WI38 (cell line): ENCODE measurements around the gene MARS1.

Experiments
- H3K4me3 ChIP-seq: 2 replicates; pipeline ENCODE4 v1.5.1; 2011; ENCODE audit warnings: low read depth, mild to moderate bottlenecking, control low read depth, low read length
- CTCF ChIP-seq: IDR thresholded peaks from 2 replicates; pipeline ENCODE4 v1.5.1; 2012; ENCODE audit warnings: low read depth, mild to moderate bottlenecking, control low read depth, low read length

Gene MARS1

GRCh38 chr12:57479376-57480115, 8.3 kb upstream of the MARS1 start, which contains the start of gene ARHGAP9:
ARHGAP9 (minus strand) TSS chr12:57479866; CDS start chr12:57479406, 460 bp downstream.
- TF ChIP-seq CTCF, result no peak
- H3K4me3 ChIP-seq, result no peak within 1 kb of the TSS

- TF ChIP-seq CTCF, result no peak
- no peak overlapping the region for H3K4me3 ChIP-seq
These were observed 6.2 kb upstream of the MARS1 start for GRCh38 chr12:57481671-57482070.

- no peak for TF ChIP-seq CTCF
- H3K4me3 ChIP-seq, result no peak overlapping the region
These were observed 4.4 kb upstream of the MARS1 start for GRCh38 chr12:57483466-57483865.

- H3K4me3 ChIP-seq, result no peak overlapping the region
These were observed 2.2 kb upstream of the MARS1 start for GRCh38 chr12:57485695-57486094.

GRCh38 chr12:57487055-57487596, 742 bp upstream of the MARS1 start:
- no peak for TF ChIP-seq CTCF
- peak overlapping the region; percentile 99; the same call in 1 of the 2 replicates for H3K4me3 ChIP-seq

More at GRCh38 chr12:57485695-57486094, 2.2 kb upstream of the MARS1 start:
- TF ChIP-seq CTCF, result no peak

GRCh38 chr12:57488402-57489156, 711 bp downstream of the MARS1 start:
- peak overlapping the region; percentile 99 for H3K4me3 ChIP-seq
- no peak for TF ChIP-seq CTCF
